NCI-H2081 (cell line): Measurements from ENCODE around the gene MEIS3.
A peak's percentile ranks its signal among the peaks of the same experiment; 100 is the strongest.

Experiments
- DNase-seq, 2 experiments: peaks; one replicate each; lab custom pipeline; 2025; lab: John Stamatoyannopoulos, UW

The MEIS3 gene

DNA sequence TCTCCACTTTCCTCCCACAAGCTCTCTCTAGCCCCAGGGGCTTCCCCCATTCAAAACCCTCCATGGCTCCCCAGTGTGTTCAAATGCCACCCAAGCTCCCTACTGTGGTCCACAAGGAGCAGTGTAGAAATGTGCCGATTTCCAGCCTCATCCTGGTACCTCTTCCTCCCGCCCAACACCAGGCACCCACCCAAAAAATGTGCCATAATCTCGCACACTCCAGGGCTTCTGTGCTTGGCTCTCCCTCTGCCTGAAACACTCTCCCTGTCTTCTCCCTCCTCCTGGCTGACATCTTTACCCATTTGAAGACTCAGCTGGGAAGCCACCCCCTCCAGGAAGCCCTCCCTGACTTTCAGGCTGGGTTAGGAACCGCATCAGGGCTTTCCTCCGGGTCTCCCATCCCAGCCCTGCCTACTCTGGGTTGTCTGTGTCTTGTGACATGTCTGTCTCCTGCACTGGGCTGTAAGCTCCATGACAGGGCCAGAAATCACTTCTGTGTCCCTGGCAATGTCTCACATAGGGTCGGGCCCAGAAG, 16.6 kb upstream of the MEIS3 start:
- no peak for DNase-seq

DNA sequence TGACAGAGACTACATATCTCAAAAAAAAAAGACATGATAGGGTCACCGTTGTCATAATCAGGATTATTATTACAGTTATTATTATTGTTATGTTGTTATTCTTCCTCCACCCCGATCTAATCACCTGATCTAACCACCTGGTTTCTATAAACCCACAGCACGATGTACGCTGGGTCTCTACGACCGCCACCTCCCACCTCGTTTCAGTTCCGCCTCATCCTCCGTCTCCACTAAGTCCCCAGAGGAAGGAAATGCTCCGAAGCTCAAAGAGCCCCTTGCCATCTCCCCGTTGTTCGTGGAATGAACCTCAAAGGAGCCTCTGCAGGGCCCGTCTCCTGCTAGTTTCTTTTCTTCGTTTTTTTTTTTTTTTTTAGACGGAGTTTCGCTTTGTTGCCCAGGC, 15.9 kb upstream of the MEIS3 start:
- DNase-seq = no peak

DNA sequence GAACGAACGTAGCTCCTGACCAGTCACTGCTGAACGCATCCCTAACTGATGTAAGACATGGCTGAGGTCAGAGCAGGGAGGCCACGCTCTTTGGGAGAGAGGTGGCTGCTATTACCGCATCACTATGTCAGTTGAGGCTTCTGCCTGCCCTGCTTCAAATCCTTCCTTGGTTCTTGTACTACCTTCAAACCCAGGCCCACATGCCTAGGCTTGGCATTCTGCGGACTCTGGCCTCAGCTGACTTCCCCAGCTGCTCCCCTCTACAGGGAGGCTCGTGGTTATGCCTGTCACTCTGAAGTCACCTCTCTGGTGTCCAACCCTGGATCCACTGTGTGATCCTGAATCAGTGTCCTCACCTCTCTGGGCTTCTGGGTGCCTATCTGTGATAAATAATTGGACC, 14.8 kb upstream of the MEIS3 start:
- DNase-seq = no peak

DNA sequence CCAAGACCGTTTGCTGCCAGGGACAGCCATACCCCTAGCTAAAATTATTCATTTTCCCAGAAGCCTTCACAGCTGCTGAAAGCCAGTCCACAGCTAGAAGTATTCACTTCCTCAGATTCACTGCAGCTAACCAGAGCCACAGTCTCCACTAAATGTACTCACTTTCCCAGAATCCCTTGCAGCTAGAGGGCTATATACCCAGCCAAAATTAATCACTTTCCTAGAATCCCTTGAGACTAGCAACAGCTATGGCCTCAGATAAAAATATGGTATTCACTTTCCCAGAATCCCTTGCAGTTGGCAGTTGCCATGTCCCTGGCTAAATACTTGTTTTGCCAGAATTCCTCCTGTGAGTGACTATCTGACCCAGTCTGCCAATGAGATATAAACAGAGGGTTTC, 13.8 kb upstream of the MEIS3 start:
- no peak for DNase-seq

DNA sequence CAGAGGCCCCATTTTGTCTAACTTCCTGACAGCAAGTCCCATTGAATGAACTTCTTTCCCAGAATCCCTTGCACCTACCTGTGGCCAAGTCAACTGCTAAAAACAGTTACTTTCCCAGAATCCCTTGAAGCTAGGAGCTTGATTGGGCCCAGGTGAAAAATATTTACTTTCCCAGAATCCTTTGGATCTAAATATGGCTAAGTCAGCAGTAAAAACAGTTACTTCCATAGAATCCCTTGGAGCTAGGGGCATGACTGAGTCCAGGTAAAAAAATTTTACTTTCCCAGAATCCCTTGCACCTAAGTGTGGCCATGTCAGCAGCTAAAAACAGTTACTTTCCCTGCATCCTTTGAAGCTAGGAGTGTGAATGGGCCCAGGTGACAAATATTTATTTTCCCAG, 13.2 kb upstream of the MEIS3 start:
- no peak for DNase-seq

DNA sequence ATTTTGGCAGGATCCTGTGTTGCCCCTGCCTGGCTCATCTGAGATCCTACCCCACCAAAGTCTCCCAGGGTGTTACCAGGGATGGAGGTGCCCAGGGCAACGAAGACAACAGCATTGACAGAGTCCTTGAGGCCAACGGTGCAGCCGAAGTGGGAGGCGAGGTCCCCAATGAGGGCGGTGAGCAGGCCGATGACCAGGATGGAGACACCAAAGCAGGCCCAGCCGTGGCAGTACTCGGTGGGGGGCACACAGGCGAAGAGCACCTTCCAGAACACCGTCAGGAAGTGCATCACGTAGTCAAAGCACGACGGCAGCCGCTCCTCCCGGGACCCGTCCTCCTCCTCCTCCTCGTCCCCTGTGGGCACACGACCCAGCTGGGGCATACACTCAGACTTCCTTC, 12.8 kb upstream of the MEIS3 start:
- no peak for DNase-seq

DNA sequence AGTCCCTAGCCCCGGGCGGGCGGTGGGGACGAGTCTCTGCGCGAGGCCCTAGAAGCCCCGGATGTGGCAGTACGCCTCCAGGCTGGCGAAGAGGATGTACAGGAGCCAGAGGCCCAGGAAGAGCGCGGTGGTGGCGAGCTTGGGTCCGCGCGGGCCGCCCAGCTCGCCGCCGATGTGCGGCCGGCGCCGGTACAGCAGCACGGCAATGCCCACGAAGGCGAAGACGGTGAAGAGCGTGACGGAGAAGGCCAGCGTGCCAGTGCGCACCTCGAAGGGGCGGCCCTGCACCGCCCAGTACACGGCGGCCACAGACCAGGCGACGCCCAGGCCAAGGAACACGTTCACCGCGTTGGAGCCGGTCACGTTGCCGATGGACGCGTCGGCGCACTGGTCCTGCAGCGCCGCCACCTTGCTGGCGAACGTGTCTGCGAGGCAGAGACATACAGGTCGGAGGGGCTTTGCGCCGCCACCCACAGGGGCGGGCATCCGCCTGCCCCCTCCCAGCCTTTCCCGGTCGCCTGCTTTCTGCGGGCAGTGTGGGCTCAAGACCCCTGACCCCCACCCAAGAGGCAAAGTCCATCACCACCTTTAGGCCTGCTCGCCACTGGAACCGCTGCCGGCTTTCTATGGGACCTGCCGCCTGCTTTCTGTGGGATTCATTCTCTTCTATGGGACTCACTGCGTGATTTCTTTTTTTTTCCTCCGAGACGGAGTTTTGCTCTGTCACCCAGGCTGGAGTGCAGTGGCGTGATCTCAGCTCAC, 10.9 kb upstream of the MEIS3 start:
- DNase-seq = no peak

DNA sequence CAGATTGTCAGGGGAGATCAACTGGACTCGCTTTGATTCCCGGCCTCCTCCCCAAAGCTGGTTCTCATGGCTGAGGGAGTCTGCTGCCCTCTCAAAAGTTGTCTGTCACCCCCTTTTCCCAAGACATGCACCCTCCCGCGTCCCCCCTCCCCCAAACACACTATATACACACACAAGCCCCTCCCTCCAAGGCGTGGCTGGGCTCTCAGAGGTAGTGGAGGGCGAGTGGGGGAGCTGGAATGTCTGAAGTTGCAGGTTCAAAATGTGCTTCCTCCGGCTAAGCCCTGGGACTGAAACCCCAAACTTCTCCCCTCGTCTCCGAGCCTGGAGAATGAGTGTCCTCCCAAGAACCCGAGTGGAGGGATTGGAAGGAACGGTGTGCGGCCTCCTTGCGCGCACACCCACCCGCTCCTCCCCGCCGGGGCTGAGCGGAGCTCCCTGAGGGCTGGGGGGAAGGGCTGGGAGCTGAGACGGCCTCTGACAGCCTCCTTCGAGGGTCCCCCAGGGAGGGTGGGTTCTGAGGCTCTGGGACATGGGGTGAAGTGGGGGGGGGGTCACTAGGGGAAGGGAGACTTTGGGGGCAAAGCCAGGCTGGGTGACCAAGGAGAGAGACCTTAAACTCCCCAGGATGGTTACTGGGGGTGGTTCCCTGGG, 9.9 kb upstream of the MEIS3 start:
- DNase-seq = no peak

DNA sequence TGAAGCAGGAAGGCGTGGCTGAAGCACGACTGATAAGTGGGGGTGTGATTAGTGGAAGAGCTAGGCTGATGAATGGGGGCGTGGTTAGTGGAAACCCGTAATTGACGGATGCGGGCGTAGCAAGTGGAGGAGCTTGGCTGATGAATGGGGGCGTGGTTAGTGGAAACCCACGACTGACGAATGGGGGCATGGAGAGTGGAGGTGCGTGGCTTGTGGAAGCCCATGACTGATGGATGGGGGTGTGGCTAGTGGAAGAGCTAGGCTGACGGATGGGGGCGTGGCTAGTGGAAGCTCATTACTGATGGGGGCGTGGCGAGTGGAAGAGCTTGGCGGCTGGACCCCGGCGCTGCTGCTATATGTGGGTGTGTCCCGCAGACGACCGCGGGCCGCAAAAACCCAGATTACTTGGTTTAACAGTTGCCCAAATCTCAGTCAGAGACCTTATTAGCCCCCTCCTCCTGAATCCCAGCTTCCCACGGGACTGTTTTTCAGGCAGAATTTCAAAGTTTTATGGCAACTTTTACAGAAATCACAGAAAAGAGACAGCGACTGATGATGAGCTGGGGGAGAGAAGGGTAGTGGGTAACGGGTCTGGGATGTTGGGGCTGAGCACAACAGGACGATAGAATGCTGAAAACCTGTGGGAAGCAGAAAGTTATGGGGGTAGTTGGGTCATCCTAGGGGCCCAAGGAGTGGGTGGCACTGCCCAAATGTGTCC, 9.0 kb upstream of the MEIS3 start:
- peak; percentile 95 to 96 for DNase-seq

DNA sequence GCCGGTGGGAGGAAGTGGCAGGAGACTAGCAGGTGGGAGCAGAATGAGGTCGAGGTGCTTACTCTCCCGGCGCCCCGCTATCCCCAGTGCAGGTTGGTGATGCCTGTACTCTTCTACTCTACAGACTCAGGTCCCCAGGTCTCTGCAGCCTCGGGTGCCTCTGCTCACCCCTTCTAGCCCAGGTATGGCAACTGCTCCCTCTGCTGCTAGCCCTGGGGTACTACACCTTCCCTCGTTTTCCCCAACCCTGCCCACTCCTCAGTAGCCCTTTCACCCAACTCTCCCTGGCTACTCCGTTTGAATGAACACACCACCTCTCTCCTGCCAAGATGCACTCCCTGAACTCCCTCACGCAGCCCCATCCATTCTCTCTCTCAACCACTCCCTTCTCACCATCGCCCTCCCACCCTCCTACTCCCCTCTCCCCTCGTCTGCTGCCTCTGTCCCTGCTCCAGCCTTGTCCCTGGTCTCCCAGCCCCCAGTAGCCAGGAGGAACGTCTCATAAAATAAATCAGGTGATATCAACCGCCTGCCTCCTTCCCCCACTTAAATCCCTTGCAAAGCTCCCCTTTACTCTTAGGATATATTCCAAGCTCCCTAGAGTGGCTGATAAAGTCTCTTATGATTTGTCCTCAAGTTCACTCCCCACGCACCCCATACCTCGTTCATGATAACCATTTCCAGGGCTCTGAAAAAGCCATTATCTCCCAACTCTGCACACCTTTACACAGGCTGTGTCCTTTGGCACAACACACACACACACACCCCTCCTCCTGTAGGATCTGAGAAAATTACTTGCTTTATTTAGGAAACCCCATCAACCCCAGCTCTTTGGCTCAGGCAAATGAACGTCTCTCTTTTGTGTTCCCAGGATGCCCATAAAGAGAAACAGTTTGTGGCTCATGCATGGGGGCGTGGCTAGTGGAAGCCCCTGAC, 8.2 kb upstream of the MEIS3 start:
- DNase-seq = peak; percentile 53 to 67

DNA sequence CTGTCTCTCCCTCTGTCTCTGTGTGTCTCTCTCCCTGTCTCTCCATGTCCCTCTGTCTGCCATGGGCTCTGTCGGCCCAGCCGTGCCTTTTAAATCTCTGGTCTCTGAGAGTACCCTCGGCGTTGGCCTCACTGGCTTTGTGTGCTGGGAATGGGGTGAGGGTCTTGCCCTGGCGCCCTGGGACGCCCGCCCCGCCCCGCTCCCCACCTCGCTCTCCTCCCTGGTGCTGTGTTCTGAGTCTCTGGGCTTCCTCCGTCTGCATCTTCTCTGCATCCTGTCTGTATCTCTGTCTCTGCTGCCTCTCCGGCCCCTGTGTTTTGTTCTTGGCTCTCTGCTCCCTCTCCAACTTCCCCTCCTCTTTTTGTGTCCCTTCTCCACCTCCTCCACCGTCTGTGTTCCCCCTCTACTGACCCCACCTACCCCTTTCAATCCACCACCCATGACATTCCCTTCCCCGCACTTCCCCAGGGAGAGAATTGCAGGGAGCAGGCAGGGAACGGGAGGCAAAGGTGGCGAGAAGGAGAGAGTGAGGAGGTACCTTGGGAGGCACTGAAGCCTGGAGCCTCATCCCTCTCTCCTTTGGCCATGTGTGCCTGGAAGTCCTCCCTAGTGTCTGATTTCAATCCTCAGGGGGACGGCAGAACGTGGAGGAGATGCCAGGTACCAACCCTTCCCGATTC, 4.0 kb upstream of the MEIS3 start:
- no peak for DNase-seq

DNA sequence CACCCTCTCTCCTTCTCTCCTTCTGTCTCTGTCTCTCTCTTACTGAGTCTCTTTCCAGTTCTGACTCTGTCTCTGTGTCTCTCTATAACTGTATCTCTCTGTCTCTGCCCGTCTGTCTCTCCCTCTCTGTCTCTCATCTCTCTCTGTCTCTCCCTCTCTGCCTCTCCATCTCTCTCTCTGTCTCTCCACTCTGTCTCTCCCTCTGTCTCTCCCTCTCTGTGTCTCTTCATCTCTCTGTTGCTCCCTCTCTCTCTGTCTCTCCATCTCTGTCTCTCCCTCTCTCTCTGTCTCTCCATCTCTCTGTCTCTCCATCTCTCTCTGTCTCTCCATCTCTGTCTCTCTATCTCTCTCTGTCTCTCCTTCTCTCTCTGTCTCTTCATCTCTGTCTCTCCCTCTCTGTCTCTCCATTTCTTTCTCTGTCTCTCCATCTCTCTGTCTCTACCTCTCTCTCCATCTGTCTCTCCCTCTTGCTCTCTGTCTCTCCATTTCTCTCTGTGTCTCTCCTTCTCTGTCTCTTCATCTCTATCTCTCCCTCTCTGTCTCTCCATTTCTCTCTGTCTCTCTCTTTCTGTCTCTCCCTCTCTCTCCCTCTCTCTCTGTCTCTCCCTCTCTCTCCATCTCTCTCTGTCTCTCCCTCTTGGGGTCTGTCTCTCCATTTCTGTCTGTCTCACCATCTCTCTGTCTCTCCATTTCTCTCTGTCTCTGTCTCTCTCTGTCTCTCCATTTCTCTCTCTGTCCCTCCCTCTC, 3.3 kb upstream of the MEIS3 start:
- DNase-seq = no peak

DNA sequence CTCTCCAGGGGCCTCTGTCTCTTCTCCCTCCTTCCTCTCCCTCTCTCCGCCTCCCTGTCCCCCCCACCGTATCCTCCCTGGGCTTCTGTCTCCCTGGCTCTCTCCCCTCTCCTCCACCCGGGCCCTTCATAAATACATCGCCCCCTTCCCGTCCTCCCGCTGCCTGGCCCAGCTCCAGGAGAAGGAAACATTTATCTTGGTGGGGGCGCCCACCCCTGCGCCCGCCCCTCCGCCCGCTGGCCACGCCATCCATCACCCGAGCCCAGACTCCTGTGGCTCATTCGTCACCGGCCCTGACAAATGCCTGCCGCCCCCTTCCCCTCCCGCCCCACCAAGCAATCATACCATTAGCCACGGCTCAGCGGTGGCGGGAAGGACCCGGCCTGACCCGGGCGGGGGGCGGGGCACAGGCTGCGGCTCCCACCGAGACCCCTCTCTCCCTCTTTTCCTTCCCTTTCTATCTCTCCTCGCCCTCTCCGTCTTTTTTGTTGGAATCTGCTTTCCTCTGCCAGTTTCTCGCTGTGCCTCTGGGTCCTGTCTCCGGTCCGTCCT, 2.6 kb upstream of the MEIS3 start:
- no peak for DNase-seq

DNA sequence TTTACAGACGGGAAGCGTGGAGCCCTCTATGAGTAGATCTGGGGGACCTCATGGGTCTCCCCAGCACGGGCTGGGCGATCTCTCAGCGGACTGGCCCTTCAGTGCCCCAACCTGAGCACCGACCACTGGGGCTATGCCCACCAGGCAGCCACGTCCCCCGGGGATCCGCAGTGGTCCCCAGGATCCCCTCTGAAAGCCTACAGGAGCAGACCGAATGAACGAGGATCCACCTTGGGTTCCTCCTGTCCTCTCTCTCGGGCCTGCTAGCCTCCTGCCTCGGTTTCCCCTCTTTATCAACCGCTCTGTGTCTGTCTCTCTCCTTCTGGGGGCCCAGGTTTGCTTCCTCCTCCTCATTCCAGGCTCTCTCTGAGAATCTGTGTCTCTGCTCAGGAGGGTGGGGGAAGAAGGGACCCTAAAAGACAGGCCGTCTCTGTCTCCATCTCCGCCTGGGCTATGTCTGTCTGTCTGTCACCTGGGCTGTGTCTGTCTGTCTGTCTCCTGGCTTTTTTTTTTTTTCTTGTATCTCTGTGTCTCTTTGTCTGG, 2.0 kb upstream of the MEIS3 start:
- DNase-seq = no peak

DNA sequence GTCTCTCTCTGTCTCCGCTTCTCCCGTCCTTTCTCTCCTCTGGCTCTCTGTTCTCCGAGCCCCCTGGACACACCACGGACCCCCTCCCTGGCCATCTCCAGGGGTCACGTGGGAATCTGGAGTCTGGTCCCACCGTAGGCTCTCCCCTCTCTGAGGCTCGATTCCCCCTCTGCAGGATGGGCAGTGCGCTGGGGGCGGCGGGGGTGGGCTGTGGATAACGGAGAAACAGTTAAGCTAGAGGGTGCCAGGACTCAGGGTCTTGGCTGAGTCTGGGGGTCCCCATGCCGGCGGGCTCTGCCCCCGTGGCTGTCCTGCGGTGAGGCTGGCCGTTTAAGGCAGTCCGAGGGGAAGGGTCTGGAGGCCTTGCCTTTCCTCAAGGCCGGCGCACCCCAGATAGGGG, 462 bp upstream of the MEIS3 start:
- DNase-seq = no peak

DNA sequence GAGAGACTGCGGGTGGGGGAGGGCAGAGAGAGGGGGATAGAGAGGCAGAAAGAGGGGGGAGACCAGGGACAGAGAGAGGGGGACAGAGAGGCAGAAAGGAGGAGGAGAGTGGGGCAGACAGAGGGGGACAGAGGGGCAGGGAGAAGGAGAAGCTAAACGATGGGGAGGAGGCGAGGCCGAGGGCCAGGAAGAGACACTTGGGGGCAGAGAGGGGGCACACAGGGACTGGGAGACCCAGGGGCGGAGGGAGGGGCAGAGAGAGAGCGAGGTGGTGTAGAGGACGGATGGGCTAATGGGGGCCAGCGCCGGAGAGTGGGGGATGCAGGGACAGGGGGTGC, 666 bp downstream of the MEIS3 start:
- DNase-seq = no peak

DNA sequence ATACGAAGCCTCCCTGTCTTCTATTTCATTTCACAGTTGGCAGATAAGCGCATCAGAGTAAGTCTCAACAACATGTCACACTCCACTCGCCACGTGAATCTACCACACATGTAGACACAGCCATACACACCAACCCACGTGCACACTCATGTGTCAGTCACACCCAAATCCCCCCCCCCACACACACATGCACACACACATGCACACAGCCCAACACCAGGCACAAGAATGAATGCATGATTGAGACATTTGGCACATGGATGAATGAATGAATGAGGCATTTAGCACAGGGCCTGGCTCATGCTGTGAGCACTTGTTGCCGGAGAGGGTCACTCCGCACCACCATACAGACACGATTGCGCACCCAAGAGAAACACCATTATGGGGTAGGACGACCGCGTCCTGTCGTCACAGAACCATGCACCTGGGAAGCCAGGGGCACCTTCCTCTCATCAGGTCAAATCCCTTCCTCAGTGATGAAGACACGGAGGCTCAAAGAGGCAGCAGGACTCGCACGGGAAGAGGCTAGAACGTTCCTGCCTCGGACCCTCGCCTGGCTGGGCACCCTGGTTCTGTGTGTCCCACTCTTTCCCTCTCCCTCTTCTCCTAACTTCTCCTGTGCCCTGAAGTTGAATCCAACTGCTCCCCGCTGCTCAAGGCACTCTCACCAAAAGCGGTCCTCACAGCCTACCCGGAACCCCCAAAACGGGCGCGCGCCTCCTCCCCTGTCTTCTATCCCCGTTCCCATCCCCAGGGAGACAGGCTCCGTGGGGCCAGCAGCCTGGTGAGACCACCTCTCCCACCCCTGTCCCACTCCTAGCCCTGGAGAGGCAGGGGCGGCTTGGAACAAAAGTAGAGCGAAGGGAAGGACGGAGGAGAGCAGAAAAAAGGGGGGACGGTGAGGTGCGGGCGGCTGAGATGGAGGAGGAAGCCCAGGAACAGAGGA, 1.3 kb downstream of the MEIS3 start:
- DNase-seq = no peak

DNA sequence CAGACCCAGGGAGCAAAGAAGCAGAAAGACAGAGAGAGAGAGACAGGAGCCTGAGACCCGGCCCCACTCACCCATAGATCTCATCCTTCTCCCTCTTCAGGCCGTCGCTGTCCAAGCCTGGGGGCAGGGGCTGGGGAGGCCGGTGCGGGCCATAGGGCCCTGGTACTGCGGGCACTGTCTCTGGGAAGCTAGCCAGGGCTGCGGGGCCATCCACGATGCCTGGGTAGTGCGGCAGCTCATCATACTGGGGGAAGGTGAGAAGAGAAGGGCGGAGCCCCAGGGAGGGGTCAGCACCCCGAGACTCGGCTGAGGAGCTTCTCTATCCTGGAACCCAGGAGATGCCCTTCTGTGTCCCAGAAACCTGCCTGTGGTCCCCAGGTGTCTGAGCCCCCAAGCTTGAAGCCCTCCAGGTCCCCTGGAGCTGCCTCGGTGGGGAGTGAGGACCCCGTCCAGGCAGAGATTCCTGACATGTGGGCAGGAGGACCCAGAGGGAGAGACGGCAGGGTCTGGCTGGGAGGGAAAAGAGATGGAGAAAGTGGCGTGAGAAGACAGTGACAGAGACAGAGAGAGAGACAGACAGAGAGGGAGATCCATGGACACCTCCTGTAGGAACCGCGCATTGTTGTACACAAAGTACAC, 2.1 kb downstream of the MEIS3 start:
- DNase-seq = no peak

DNA sequence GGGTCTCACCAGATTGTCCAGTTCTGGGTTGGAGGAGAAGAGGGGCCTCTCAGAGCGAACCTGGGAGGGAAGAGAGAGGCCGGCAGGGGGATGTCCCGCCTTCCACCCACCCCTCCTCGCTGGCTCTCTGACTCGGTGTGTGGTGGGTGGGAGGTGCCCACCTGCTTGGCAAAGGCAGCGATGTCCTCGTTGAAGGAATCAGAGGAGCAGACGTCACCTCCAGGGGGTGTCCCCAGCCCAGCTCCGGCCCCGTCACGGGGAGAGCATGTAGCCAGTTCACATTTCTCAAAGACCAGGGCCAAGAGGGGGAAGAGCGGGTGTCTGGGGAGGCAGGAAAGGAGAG, 2.7 kb downstream of the MEIS3 start:
- no peak for DNase-seq
